ENCODE data around the gene ZNF185. TPM values are rescaled to one million over a fixed set of nuclear protein-coding genes. Genes with fewer than 3 reads are reported as not detected.

The ZNF185 gene
- total RNA-seq, 1 experiment from 2014 or later: 15.8 TPM

- TF ChIP-seq ZFX (IDR thresholded peaks at IDR 0.05) (no peak), YY1 (IDR thresholded peaks at IDR 0.05; ENCODE audit: extremely low read depth, insufficient replicate concordance, low read depth, low read length) (no peak), FOSL1 (IDR thresholded peaks at IDR 0.05; ENCODE audit: low read depth) (no peak), RAD21 (IDR thresholded peaks at IDR 0.05; ENCODE audit: low read depth) (no peak), ZNF274 (IDR thresholded peaks at IDR 0.05; ENCODE audit: low read depth, low read length) (no peak)
- TF ChIP-seq, protein P1, sequence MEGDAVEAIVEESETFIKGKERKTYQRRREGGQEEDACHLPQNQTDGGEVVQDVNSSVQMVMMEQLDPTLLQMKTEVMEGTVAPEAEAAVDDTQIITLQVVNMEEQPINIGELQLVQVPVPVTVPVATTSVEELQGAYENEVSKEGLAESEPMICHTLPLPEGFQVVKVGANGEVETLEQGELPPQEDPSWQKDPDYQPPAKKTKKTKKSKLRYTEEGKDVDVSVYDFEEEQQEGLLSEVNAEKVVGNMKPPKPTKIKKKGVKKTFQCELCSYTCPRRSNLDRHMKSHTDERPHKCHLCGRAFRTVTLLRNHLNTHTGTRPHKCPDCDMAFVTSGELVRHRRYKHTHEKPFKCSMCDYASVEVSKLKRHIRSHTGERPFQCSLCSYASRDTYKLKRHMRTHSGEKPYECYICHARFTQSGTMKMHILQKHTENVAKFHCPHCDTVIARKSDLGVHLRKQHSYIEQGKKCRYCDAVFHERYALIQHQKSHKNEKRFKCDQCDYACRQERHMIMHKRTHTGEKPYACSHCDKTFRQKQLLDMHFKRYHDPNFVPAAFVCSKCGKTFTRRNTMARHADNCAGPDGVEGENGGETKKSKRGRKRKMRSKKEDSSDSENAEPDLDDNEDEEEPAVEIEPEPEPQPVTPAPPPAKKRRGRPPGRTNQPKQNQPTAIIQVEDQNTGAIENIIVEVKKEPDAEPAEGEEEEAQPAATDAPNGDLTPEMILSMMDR (IDR thresholded peaks at IDR 0.05 in 2 of 3, conservative IDR thresholded peaks at IDR 0.05 in 1 of 3; ENCODE audit: borderline replicate concordance in 1 of 3, insufficient read depth in 1 of 3, low read depth in 2 of 3, low read length in 2 of 3): no peak
Measured at GRCh38 chrX:152932144-152932543, 34.3 kb downstream of the ZNF185 start (continued).

- ATAC-seq (no peak), DNase-seq (ENCODE audit: low read depth, low spot score) (no peak)
- Histone ChIP-seq H3K9me2 (ENCODE audit: insufficient read depth) (no peaks in the 10 kb centered on the region), H3K27me3 (ENCODE audit: insufficient read depth, low read length) (no peaks in the 10 kb centered on the region), H2AFZ (ENCODE audit: low read depth, low read length, poor library complexity, severe bottlenecking) (no peak overlapping the region), H3K27ac (ENCODE audit: low read depth, low read length) (no peak overlapping the region), H3K4me2 (ENCODE audit: low read length) (no peak overlapping the region), H3K79me2 (ENCODE audit: insufficient read depth, low read length) (no peaks in the 10 kb centered on the region), H4K20me1 (ENCODE audit: insufficient read depth) (no peaks in the 10 kb centered on the region), H3K9ac (ENCODE audit: low read length) (no peak overlapping the region), H3K4me1 (ENCODE audit: control insufficient read depth in 1 of 2, insufficient read depth in 2 of 2, low read length in 2 of 2) (no peaks in the 10 kb centered on the region), H3K36me3 (ENCODE audit: control insufficient read depth in 1 of 2, insufficient read depth in 2 of 2, low read length in 2 of 2) (no peaks in the 10 kb centered on the region), H3K9me3 (ENCODE audit: control insufficient read depth in 1 of 2, insufficient read depth in 1 of 2, low read depth in 1 of 2, low read length in 2 of 2) (no peaks in the 10 kb centered on the region), H3K4me3 (replicated peaks in 1 of 2; ENCODE audit: low read depth in 1 of 2, low read length in 2 of 2) (no peak overlapping the region)
- ChIA-PET RAD21 (ENCODE audit: low non-redundant PET in 1 of 2, low total read pairs in 2 of 2, uncharacterized antibody in 2 of 2, unreplicated experiment in 2 of 2) (no interaction called here), CTCF (no interaction called here), POLR2A (no interaction called here)
- intact Hi-C loops (cut with micrococcal nuclease): no loop called here
- BruUV-seq (replicated peaks): no TSS peak
- no peak for TF ChIP-seq RAD21 (IDR thresholded peaks at IDR 0.05; ENCODE audit: low read depth)
- TF ChIP-seq FOSL1 (IDR thresholded peaks at IDR 0.05; ENCODE audit: low read depth): no peak
- TF ChIP-seq, protein P1 (IDR thresholded peaks at IDR 0.05 in 2 of 3, conservative IDR thresholded peaks at IDR 0.05 in 1 of 3; ENCODE audit: borderline replicate concordance in 1 of 3, insufficient read depth in 1 of 3, low read depth in 2 of 3, low read length in 2 of 3): no peak
- no peak for TF ChIP-seq SRF (IDR thresholded peaks at IDR 0.05; ENCODE audit: low read depth)
- no peak for TF ChIP-seq EZH2phosphoT487 (IDR thresholded peaks at IDR 0.05; ENCODE audit: borderline replicate concordance)
- no peak for TF ChIP-seq TCF7L2 (IDR thresholded peaks at IDR 0.05; ENCODE audit: borderline replicate concordance, extremely low read depth, insufficient read depth, insufficient read length)
- no peak for TF ChIP-seq YY1 (IDR thresholded peaks at IDR 0.05; ENCODE audit: extremely low read depth, insufficient replicate concordance, low read depth, low read length)
- no peak for TF ChIP-seq POLR2AphosphoS5 (IDR thresholded peaks at IDR 0.05; ENCODE audit: low read depth, low read length)
- no peak for TF ChIP-seq ZFX (IDR thresholded peaks at IDR 0.05)
- TF ChIP-seq SP1 (IDR thresholded peaks at IDR 0.05; ENCODE audit: low read depth): no peak
- no peak for TF ChIP-seq JUND (IDR thresholded peaks at IDR 0.05)
- TF ChIP-seq EGR1 (IDR thresholded peaks at IDR 0.05; ENCODE audit: low read depth): no peak
- TF ChIP-seq, protein P2, sequence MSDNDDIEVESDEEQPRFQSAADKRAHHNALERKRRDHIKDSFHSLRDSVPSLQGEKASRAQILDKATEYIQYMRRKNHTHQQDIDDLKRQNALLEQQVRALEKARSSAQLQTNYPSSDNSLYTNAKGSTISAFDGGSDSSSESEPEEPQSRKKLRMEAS (IDR thresholded peaks at IDR 0.05): no peak
- TF ChIP-seq SIN3A (IDR thresholded peaks at IDR 0.05; ENCODE audit: low read depth): no peak
- no peak for TF ChIP-seq CEBPB (IDR thresholded peaks at IDR 0.05; ENCODE audit: low read depth)
- TF ChIP-seq CBX3 (IDR thresholded peaks at IDR 0.05; ENCODE audit: low read depth): no peak
- no peak for TF ChIP-seq ELF1 (IDR thresholded peaks at IDR 0.05; ENCODE audit: borderline replicate concordance, low read depth)
Measured at GRCh38 chrX:152932598-152933175, 34.8 kb downstream of the ZNF185 start.

Data from HCT116 (cell line).